T-helper 1 cell treated with Interleukin-12 subunit alpha and Interleukin-12 subunit beta and Interleukin-4 antibody, amounts not matched to agents 30 μg/mL and 1 μg/mL, for 36 hours (primary cell): ENCODE measurements around the gene TBC1D30.
"Not testable (repeated sequence)": the region's sequence is repeated elsewhere in the genome, so short reads cannot be mapped to it uniquely, and the experiment has no call there.

Experiments used
- H3K27ac Mint-ChIP-seq: one replicate; pipeline ENCODE4 v1.8.0; 2021; ENCODE audit warnings: mild to moderate bottlenecking, mixed read lengths
- H3K27me3 Mint-ChIP-seq: one replicate; pipeline ENCODE4 v1.8.0; 2021; ENCODE audit warnings: low read depth, mixed read lengths
- H3K36me3 Mint-ChIP-seq: one replicate; pipeline ENCODE4 v1.8.0; 2021; ENCODE audit warnings: low read depth, mixed read lengths
- H3K4me1 Mint-ChIP-seq: one replicate; pipeline ENCODE4 v1.8.0; 2021; ENCODE audit warnings: low read depth, mixed read lengths
- H3K4me3 Mint-ChIP-seq: one replicate; pipeline ENCODE4 v1.8.0; 2021; ENCODE audit warnings: mild to moderate bottlenecking, moderate library complexity, mixed read lengths
- H3K9me3 Mint-ChIP-seq: one replicate; pipeline ENCODE4 v1.8.0; 2021; ENCODE audit warnings: mixed read lengths

The TBC1D30 gene

DNA sequence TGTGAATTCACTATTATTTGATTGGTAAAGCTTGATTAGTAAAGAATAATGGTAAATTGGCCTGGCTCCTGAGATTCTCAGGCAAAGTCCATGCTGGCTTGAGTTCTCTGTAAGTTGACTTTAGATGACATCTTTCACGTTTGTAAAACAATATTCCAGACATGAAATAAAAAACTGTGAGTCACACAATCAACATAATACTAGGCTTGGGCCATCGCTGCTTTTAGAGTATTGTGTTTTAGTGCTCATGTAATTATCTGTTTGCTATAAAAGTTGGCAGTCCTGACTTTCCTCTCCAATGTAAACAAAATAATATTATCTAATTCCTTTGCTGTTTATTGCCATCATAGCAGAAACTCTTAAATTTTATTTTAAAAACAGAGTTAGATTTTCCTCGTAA, 3.9 kb upstream of the TBC1D30 start:
- Mint-ChIP-seq H3K27me3 (peaks cover 29% of the 10 kb centered on the region), H3K4me1 (peaks cover 3% of the 10 kb centered on the region), H3K9me3 (no peaks in the 10 kb centered on the region), H3K4me3 (no peak overlapping the region), H3K36me3 (no peaks in the 10 kb centered on the region), H3K27ac (no peak overlapping the region)

DNA sequence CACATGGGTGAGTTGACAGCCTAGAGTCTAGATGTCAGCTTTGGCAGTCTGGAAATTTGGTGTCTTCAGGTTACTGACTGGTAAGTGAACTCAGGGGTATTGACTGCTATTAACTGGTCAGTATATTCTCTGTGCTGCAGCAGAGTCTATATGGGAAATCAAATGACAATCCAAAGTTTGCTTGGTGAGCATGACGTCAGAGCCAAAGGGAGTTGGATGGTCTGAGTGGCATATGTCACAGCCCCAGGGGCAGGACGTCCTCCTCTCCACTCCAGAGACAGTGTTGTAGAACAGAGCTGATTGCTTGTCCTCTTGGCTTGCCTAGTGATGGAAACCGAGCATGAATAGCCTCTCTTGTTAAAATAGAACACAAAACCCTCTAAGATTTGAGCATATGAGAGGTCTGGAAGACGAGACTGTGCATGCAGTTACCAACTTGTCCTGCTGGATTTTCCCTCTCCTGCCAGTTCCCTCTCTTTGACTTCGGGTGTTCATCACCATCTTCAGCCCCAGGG, 3.3 kb upstream of the TBC1D30 start:
- Mint-ChIP-seq H3K27ac (no peak overlapping the region), H3K9me3 (peaks cover 3% of the 10 kb centered on the region), H3K4me3 (no peak overlapping the region), H3K36me3 (no peaks in the 10 kb centered on the region), H3K27me3 (peaks cover 35% of the 10 kb centered on the region), H3K4me1 (peaks cover 7% of the 10 kb centered on the region)

DNA sequence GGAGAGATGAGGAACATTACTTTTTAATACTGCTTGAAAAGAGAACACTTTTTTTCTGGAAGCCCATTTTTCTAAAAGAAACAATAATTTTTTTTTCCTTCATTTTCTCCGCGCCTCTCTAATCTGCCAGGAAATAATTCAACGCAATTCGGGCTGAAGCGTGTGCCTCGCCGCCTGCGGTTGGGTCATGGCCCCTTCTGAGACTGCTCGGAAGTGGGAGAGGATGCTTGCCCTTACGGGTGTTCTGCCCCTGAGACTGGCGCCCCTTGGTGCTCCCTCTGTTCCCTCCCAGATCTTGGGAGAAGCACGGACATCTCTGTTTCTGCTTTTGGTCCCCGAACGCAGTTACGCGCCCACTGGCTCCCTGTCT, 332 bp upstream of the TBC1D30 start:
- Mint-ChIP-seq H3K9me3 (peaks cover 4% of the 10 kb centered on the region), H3K4me1 (peaks cover 10% of the 10 kb centered on the region), H3K36me3 (peaks cover 2% of the 10 kb centered on the region), H3K4me3 (peak overlapping the region; percentile 17), H3K27ac (no peak overlapping the region), H3K27me3 (peaks cover 55% of the 10 kb centered on the region)

DNA sequence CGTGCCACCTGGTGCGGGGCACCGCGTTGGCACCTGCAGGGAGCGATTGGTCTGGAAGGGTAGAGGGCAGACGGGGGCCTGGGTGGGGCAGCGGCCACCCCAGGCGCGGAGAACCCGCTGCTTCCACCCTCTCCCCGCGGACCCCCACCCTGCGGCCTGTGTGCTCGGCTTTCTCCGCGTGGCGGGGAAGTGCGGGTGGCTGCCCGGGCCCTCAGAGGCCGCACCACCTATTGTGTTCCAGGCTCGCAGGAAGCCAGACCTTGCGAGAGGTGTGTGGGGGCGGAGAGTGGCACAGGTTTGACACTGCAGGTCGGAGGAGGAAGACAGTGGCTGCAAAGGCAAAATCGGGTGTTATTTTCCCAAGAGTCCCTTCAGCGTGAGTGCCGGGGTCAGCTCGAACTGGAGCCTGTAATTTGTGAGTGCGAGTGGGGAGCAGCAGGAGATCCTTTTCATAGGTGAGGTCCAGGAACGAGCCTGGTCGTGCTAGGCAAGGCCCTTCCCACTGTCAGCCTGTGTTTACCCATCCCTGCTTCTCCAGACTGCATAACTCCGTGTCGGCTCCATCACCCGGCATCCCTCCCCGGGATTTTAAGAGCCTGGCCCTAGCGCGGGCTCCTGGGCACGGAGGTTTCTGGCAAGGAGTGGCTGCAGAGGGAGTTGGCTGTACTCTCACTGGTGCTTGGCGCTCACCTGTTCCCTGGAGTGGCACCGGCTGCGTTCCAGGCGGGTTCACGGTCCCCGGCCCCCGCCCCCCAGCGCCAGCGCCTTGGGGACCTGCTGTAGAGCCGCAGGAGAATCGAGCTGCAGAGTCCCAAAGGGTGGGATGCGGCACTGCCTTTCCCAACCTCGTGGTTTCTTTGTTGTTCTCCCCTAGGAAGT, 935 bp downstream of the TBC1D30 start:
- peaks cover 4% of the 10 kb centered on the region for H3K9me3 Mint-ChIP-seq
- H3K36me3 Mint-ChIP-seq = peaks cover 2% of the 10 kb centered on the region
- peaks cover 58% of the 10 kb centered on the region for H3K27me3 Mint-ChIP-seq
- H3K27ac Mint-ChIP-seq = no peak overlapping the region
- H3K4me1 Mint-ChIP-seq = peaks cover 10% of the 10 kb centered on the region
- peak overlapping the region; percentile 59 for H3K4me3 Mint-ChIP-seq

DNA sequence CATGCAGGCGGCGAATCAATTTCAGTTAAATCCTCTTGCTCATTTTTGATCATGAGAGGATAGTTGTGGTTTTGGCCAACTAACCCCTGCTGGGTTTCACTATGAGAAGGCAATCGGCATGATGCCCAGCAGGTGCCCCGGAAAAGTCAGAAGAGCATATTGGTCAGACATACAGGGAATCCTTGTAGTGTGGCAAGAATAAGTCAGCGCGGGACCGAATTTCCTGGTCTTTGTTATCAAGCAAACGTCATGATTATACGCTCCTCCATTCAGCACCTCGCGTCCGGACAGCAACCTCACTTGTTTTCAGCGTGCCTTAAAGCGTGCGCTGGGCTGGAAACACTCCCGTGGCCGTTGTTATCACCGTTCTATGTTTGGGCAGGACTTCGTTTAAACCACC, 1.8 kb downstream of the TBC1D30 start:
- Mint-ChIP-seq H3K27ac (no peak overlapping the region), H3K9me3 (peaks cover 4% of the 10 kb centered on the region), H3K4me1 (peaks cover 10% of the 10 kb centered on the region), H3K4me3 (peak overlapping the region; percentile 22), H3K36me3 (peaks cover 2% of the 10 kb centered on the region), H3K27me3 (peaks cover 54% of the 10 kb centered on the region)

DNA sequence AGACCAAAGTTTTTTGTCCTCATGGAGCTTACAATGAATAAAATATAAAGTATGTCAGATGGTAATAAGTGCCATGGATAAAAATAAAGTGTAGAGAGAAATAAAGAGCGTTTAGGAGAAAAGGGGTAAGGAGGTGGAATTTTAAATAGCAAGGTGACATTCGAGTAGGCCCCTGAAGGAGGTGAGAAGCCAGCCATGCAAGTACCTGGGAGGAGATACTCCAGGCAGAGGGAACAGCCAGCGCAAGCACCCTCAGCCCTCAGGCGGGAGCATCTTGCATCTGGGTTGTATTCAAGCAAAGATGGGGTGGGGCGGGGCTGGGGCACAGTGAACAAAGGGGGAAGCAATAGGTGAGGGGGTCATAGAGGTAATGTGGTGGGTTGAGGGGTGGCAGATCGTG, 4.3 kb downstream of the TBC1D30 start:
- Mint-ChIP-seq H3K4me1 (peaks cover 10% of the 10 kb centered on the region), H3K27ac (no peak overlapping the region), H3K9me3 (peaks cover 4% of the 10 kb centered on the region), H3K4me3 (no peak overlapping the region), H3K36me3 (peaks cover 2% of the 10 kb centered on the region), H3K27me3 (peaks cover 46% of the 10 kb centered on the region)

DNA sequence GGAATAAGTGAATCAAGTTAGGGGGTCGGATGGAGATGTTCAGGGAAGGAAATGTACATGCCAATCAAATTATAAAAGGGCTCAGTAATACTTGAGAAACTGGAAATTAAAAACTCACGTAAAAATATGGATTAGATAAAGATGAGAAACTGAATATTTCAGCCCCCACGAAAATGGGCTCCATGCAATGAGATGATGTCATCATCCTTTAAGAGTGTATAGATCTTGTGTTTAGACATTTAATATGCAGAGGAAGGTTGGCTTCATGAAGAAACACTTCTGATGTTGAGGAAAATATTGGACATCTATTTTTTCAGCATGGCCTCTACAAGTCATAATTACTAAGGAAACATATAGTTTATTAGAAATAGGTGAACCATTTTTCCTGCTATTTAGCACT, 9.5 kb downstream of the TBC1D30 start:
- no peaks in the 10 kb centered on the region for H3K36me3 Mint-ChIP-seq
- H3K4me1 Mint-ChIP-seq = no peaks in the 10 kb centered on the region
- no peaks in the 10 kb centered on the region for H3K9me3 Mint-ChIP-seq
- no peak overlapping the region for H3K27ac Mint-ChIP-seq
- peaks cover 8% of the 10 kb centered on the region for H3K27me3 Mint-ChIP-seq
- H3K4me3 Mint-ChIP-seq = no peak overlapping the region

DNA sequence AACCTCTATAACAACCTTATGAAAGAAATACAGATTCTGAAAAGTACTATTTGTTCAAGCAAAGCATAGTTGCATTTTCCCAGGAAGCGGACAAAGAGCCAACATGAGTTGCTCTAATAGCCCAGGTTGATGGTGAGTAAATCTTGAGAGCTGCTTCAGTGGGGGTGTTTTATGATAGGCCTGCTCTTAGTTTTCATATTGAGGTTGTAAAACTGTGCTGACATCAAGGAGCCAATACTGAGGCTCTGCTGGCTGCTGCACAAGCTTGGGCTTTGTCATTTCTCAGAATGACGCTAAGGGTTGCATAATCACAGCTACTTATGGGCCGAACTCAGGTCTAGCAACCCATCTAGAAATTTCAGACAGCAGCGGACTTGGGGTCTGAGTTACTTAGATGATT, 11.5 kb downstream of the TBC1D30 start:
- H3K27me3 Mint-ChIP-seq = peaks cover 3% of the 10 kb centered on the region
- H3K27ac Mint-ChIP-seq = no peak overlapping the region
- no peaks in the 10 kb centered on the region for H3K36me3 Mint-ChIP-seq
- H3K4me1 Mint-ChIP-seq = no peaks in the 10 kb centered on the region
- H3K9me3 Mint-ChIP-seq = no peaks in the 10 kb centered on the region
- H3K4me3 Mint-ChIP-seq = no peak overlapping the region

DNA sequence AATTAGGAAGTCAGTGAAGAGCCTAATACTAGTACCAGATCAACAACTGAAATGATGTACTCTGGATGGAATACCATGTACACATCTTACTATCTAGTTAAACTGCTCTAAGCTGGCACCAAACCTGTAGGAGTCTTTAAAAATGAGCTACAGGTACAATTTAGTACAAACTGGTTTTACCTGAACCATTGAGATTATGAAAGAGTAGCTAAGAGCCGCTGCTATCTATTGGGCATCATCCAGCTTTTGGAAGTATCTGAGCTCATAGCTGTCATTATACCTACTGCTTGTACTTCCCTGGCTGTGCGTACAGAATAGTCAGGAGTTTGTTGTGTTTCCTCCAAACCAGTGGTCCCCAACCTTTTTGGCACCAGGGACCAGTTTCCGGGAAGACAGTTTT, 12.4 kb downstream of the TBC1D30 start:
- H3K27me3 Mint-ChIP-seq = peaks cover 3% of the 10 kb centered on the region
- no peak overlapping the region for H3K4me3 Mint-ChIP-seq
- H3K4me1 Mint-ChIP-seq = no peaks in the 10 kb centered on the region
- H3K27ac Mint-ChIP-seq = no peak overlapping the region
- H3K9me3 Mint-ChIP-seq = no peaks in the 10 kb centered on the region
- H3K36me3 Mint-ChIP-seq = no peaks in the 10 kb centered on the region

DNA sequence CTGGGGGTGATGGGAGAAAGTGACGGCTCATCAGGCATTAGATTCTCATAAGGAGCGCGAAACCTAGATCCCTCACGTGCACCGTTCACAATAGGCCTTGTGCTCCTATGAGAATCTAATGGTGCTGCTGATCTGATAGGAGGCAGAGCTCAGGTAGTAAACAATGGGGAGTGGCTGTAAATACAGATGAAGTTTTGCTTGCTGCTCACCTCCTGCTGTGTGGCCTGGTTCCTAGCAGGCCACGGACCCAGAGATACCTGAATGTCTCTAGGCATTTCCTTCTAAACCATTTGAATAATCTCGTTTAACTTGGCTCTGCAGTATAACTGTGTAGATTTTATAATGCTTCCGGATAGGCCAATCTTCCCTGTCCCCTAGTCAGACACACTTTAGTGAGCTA, 13.0 kb downstream of the TBC1D30 start:
- H3K9me3 Mint-ChIP-seq = no peaks in the 10 kb centered on the region
- H3K27me3 Mint-ChIP-seq = peaks cover 3% of the 10 kb centered on the region
- no peaks in the 10 kb centered on the region for H3K36me3 Mint-ChIP-seq
- no peak overlapping the region for H3K4me3 Mint-ChIP-seq
- H3K4me1 Mint-ChIP-seq = no peaks in the 10 kb centered on the region
- no peak overlapping the region for H3K27ac Mint-ChIP-seq

DNA sequence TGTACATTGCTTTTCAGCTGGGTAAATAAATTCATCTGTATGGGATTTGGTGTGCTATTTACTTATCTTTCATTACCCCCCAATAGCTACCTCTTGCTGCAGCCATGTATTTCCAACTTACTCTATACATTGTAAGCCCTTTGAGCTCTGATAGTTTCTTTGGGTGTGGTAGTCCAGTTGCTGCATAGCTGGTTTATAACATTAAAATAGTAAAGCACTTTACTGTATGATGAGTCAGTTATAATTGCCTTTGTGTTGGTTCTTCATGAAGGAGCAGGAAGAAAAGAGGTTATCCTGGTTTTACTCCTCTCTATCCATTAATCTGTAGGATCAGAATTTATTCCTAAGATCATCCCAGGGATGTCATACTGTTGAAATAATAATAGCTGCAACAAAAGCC, 15.7 kb downstream of the TBC1D30 start:
- Mint-ChIP-seq H3K36me3 (no peaks in the 10 kb centered on the region), H3K27ac (no peak overlapping the region), H3K4me1 (no peaks in the 10 kb centered on the region), H3K27me3 (no peaks in the 10 kb centered on the region), H3K9me3 (no peaks in the 10 kb centered on the region), H3K4me3 (no peak overlapping the region)

DNA sequence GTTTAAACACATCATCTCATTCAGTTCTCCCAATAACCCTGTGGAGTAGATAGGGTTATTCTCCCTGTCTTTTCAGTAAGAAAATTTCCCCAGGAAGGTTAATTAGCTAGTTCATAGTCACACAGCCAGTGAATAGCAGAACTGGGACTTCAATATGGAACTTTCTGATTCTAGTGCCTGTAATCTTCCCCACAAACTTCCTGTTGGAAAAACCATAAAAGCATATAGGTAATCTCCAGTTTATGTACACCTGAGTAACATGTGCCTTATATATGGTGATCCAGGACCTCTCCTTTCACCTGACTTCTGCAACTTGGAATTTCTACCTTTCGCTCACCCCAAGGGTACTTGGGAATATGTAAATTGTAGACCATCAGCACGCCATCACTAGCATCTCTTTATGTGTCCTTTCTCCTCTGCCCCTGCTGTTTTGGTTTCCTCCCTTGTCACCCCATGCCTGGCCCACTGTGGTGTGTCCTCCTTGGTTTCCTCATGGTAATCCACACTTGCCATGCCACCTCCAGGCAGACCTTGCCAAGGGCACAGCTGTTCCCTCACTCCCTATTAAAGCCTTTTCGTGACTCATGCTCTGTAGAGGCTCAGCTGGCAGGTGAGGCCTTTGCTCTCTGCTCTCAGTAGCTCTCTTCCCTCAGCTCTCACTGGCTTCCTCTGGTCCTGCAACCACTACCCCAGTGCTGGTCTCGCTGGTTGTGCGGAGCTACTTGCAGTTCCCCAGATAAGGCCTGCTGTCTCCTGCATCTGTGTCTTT, 16.7 kb downstream of the TBC1D30 start:
- no peaks in the 10 kb centered on the region for H3K36me3 Mint-ChIP-seq
- no peaks in the 10 kb centered on the region for H3K4me1 Mint-ChIP-seq
- H3K4me3 Mint-ChIP-seq = no peak overlapping the region
- H3K9me3 Mint-ChIP-seq = no peaks in the 10 kb centered on the region
- no peaks in the 10 kb centered on the region for H3K27me3 Mint-ChIP-seq
- no peak overlapping the region for H3K27ac Mint-ChIP-seq

DNA sequence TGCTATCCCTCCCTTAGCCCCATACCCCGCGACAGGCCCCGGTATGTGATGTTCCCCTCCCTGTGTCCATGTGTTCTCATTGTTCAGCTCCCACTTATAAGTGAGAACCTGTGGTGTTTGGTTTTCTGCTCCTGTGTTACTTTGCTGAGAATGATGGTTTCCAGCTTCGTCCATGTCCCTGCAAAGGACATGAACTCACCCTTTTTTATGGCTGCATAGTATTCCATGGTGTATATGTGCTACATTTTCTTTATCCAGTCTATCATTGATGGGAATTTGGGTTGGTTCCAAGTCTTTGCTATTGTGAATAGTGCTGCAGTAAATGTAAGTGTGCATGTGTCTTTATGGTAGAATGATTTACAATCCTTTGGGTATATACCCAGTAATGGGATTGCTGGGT, 24.0 kb downstream of the TBC1D30 start:
- not testable (repeated sequence) for H3K9me3 Mint-ChIP-seq, H3K4me1 Mint-ChIP-seq, H3K27ac Mint-ChIP-seq, H3K36me3 Mint-ChIP-seq, H3K4me3 Mint-ChIP-seq
- peaks cover 15% of the 10 kb centered on the region for H3K27me3 Mint-ChIP-seq

DNA sequence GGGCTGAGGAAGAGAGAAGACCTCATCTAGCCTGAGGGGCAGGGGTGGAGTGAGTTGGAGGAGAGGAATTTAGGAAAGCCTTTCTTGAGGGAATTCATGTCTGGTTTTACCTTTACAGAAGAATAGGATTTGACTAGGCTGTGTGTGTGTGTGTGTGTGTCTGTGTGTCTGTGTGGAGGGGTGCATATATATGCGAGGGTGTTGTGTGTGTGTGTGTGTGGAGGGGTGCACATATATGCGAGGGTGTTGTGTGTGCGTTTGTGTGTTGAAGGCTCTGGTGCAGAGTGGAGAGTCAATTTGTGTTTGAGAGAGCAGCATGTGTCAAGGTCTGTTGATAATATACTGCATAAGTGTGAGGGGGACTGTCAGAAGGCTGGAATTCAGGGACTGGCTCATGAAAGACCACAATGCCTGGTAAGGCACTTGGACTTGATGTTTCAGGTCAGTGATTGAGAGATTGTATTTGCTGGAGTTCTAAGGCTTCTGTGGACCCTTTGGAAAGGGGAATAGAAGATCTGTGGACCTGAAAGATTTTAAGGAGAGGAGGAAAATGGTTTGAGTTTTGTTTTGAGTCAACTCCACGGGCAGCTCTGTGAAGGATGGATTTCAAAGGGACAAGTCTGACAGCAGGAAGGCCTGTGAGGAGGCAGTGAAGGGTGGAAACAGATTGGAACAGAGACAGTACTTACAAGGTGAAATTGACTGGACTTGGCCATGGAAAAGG, 34.6 kb downstream of the TBC1D30 start:
- Mint-ChIP-seq H3K36me3 (no peaks in the 10 kb centered on the region), H3K9me3 (no peaks in the 10 kb centered on the region), H3K27ac (no peak overlapping the region), H3K27me3 (peaks cover 5% of the 10 kb centered on the region), H3K4me1 (no peaks in the 10 kb centered on the region), H3K4me3 (no peak overlapping the region)
